Measurements from ENCODE around the gene TCP11X1. TPM values are rescaled to one million over a fixed set of nuclear protein-coding genes. Genes with fewer than 3 reads are reported as not detected.
"Not testable (repeated sequence)": the region's sequence is repeated elsewhere in the genome, so short reads cannot be mapped to it uniquely, and the experiment has no call there.

The TCP11X1 gene
- not detected for total RNA-seq

GRCh38 chrX:102214986-102215385 lies at the start of gene TCP11X1:
TCP11X1 (plus strand) TSS chrX:102215301.
- not testable (repeated sequence) for DNase-seq

GRCh38 chrX:102185967-102186720 lies 29.0 kb upstream of the TCP11X1 start:
- no peak for DNase-seq

- not testable (repeated sequence) for DNase-seq
Measured at GRCh38 chrX:102207940-102208339, 7.2 kb upstream of the TCP11X1 start.

GRCh38 chrX:102216497-102216896 lies 1.4 kb downstream of the TCP11X1 start:
- DNase-seq = not testable (repeated sequence)

GRCh38 chrX:102235678-102236077 lies 20.6 kb downstream of the TCP11X1 start:
- not testable (repeated sequence) for DNase-seq

GRCh38 chrX:102240265-102240664 lies 25.2 kb downstream of the TCP11X1 start:
- not testable (repeated sequence) for DNase-seq

GRCh38 chrX:102246893-102247292 lies 31.8 kb downstream of the TCP11X1 start, which contains the start of gene NXF2:
NXF2 (plus strand) TSS chrX:102247167; CDS start chrX:102307079, 59,912 bp downstream.
- DNase-seq = not testable (repeated sequence)

- DNase-seq = not testable (repeated sequence)
Measured at GRCh38 chrX:102272231-102272630, 57.1 kb downstream of the TCP11X1 start.

Other genes with a start within 250 kb of the TCP11X1 start
- 18.7 TPM for gene TCEAL2, start 89.6 kb upstream of the TCP11X1 start, total RNA-seq
- 6.7 TPM for gene TCEAL6, start 72.8 kb upstream of the TCP11X1 start, total RNA-seq
- 47.3 TPM for gene BEX5, start 59.3 kb upstream of the TCP11X1 start, total RNA-seq
- gene NXF2, start 31.9 kb downstream of the TCP11X1 start, total RNA-seq = not detected
- gene NXF2B, start 224.7 kb downstream of the TCP11X1 start, total RNA-seq = not detected

Data from occipital lobe (tissue), 2 donors.